SU-DHL-6 (cell line): ENCODE measurements around the gene AKNA.

Experiments used
- EZH2phosphoT487 ChIP-seq: fragments of 200-600 bp; sonication (generic), shearing (Covaris generic); conservative IDR thresholded peaks from 2 replicates; pipeline ENCODE4 v1.6.1; 2018; ENCODE audit warnings: mild to moderate bottlenecking, antibody characterized with exemption, low read length, moderate library complexity, mixed read lengths
- TF ChIP-seq, protein P1 (sequence below): fragments of 200-600 bp; sonication (generic); IDR thresholded peaks from one replicate; pipeline ENCODE4 v1.5.1; 2017; ENCODE audit warnings: antibody characterized with exemption, mild to moderate bottlenecking, low read length, moderate library complexity; ENCODE audit not compliant: insufficient read depth, poor library complexity, severe bottlenecking

DNA sequence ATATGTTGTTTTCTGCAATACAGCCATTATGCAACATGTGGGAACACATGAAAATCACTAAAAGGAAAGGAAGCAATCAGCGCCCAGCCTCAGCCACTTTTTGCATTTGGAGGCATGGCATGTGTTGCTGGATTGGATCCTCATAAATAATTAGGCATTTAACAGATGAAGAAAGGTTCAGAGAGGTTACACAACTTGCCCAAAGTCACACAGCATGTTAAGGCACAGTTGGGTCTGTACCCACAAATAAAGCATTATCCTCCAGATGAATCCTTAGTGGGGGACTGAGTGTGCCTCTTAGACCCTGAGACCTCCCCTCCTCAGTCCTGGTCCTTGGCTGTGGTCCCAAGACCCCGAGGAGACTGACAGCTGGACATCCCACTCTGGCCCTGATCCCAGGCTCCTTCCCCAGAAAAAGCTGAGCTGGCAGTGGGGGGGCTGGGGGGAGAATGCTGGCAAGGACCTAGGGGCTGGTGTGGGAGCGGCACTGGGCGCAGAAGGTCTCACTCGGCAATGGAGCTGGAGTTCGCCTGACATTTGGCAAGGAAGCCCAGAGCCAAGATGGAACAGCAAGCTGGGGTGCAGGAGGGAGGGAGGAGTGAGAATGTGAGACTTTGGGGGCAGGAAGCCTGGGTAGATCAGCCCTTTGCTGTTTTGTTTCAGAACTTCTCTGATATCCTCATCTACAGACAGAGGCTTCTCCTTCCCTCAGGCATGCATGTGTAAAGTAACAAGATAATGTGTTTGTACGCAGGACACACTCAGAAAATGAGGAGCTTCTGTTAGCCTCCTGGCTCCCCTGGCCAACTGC lies 6.9 kb upstream of the AKNA start:
- TF ChIP-seq, protein P1, sequence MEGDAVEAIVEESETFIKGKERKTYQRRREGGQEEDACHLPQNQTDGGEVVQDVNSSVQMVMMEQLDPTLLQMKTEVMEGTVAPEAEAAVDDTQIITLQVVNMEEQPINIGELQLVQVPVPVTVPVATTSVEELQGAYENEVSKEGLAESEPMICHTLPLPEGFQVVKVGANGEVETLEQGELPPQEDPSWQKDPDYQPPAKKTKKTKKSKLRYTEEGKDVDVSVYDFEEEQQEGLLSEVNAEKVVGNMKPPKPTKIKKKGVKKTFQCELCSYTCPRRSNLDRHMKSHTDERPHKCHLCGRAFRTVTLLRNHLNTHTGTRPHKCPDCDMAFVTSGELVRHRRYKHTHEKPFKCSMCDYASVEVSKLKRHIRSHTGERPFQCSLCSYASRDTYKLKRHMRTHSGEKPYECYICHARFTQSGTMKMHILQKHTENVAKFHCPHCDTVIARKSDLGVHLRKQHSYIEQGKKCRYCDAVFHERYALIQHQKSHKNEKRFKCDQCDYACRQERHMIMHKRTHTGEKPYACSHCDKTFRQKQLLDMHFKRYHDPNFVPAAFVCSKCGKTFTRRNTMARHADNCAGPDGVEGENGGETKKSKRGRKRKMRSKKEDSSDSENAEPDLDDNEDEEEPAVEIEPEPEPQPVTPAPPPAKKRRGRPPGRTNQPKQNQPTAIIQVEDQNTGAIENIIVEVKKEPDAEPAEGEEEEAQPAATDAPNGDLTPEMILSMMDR: no peak
- TF ChIP-seq EZH2phosphoT487: no peak
